ENCODE data around the gene ZNF227. TPM values are rescaled to one million over a fixed set of nuclear protein-coding genes. Genes with fewer than 3 reads are reported as not detected.

ZNF227 gene
- polyA plus RNA-seq, 1 donor (not counting 4 experiments of a cell fraction or from before 2014, with no cell fraction given) = 7.7 TPM

DNA sequence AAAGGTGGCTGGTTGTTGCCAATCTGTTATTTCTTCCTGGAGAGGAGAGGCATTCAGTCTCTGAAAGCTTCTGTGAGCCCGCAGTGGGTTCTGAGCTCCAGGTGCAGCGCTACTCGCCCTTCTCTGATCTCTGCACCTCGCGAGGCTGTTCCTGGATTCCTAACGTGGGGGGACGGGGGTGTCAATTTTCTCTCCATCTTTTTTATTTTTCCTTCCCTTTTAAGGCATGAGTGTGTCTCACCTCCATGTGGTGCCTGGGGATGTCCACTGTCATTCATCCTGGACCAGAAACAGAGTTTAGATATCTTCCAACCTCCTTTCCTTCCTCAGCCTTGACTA lies 48.0 kb downstream of the ZNF227 start:
- TF ChIP-seq EZH2 (IDR thresholded peaks at IDR 0.05; ENCODE audit: low read length) (no peak), CTCF (optimal IDR thresholded peaks at IDR 0.05 in 1 of 3, IDR thresholded peaks at IDR 0.05 in 1 of 3, conservative IDR thresholded peaks at IDR 0.05 in 1 of 3; ENCODE audit: extremely low read depth in 1 of 3, insufficient read depth in 2 of 3, low read length in 3 of 3) (no peak)
- no peak for FAIRE-seq
- no peaks in the 10 kb centered on the region for H3K9me3 ChIP-seq (ENCODE audit: control insufficient read depth, low read depth, low read length)
- H3K9ac ChIP-seq (ENCODE audit: control insufficient read depth, extremely low read depth, insufficient read depth, low read length) = peak overlapping the region; percentile 56
- H3K36me3 ChIP-seq (ENCODE audit: control insufficient read depth in 2 of 2, extremely low read depth in 1 of 2, insufficient read depth in 2 of 2, low read length in 2 of 2) = no peaks in the 10 kb centered on the region
- peak overlapping the region; percentile 55 for H3K27ac ChIP-seq (ENCODE audit: control insufficient read depth, insufficient read depth, low read length)
- peak overlapping the region; percentile 89 for H2AFZ ChIP-seq (ENCODE audit: control insufficient read depth, low read length)
- no peaks in the 10 kb centered on the region for H4K20me1 ChIP-seq (ENCODE audit: control insufficient read depth, extremely low read depth, insufficient read depth, low read length)
- no peaks in the 10 kb centered on the region for H3K79me2 ChIP-seq (ENCODE audit: control insufficient read depth, insufficient read depth, low read length)
- H3K27me3 ChIP-seq (ENCODE audit: control insufficient read depth, extremely low read depth, insufficient read depth, low read length) = no peaks in the 10 kb centered on the region
- H3K4me1 ChIP-seq (ENCODE audit: control insufficient read depth, extremely low read depth, insufficient read depth, low read length) = peaks cover 6% of the 10 kb centered on the region
- H3K4me3 ChIP-seq (ENCODE audit: control insufficient read depth in 2 of 3, extremely low read depth in 1 of 3, insufficient read depth in 2 of 3, low read depth in 1 of 3, low read length in 3 of 3) = peak overlapping the region; percentile 22 to 66 (median 64)
- peak overlapping the region; percentile 96 for H3K4me2 ChIP-seq (ENCODE audit: control insufficient read depth, extremely low read depth, insufficient read depth, low read depth, low read length)
- dilution Hi-C loops (cut with MboI; ENCODE audit: extremely low pct_ligation_motif_present, low sequenced_read_pairs) = no loop called here
- no peaks in the 10 kb centered on the region for H3K9me1 ChIP-seq (ENCODE audit: control insufficient read depth, extremely low read depth, insufficient read depth, low read length)
- DNase-seq (ENCODE audit: low read depth, low spot score) = no peak

- Histone ChIP-seq H3K9me1 (ENCODE audit: control insufficient read depth, extremely low read depth, insufficient read depth, low read length) (no peaks in the 10 kb centered on the region), H3K4me3 (ENCODE audit: control insufficient read depth in 2 of 3, extremely low read depth in 1 of 3, insufficient read depth in 2 of 3, low read depth in 1 of 3, low read length in 3 of 3) (peak overlapping the region in 1 of 3 experiments; percentile 66), H3K36me3 (ENCODE audit: control insufficient read depth in 2 of 2, extremely low read depth in 1 of 2, insufficient read depth in 2 of 2, low read length in 2 of 2) (no peaks in the 10 kb centered on the region), H4K20me1 (ENCODE audit: control insufficient read depth, extremely low read depth, insufficient read depth, low read length) (no peaks in the 10 kb centered on the region), H2AFZ (ENCODE audit: control insufficient read depth, low read length) (no peak overlapping the region), H3K4me1 (ENCODE audit: control insufficient read depth, extremely low read depth, insufficient read depth, low read length) (peaks cover 6% of the 10 kb centered on the region), H3K4me2 (ENCODE audit: control insufficient read depth, extremely low read depth, insufficient read depth, low read depth, low read length) (peak overlapping the region; percentile 96), H3K9me3 (ENCODE audit: control insufficient read depth, low read depth, low read length) (no peaks in the 10 kb centered on the region), H3K27me3 (ENCODE audit: control insufficient read depth, extremely low read depth, insufficient read depth, low read length) (no peaks in the 10 kb centered on the region), H3K9ac (ENCODE audit: control insufficient read depth, extremely low read depth, insufficient read depth, low read length) (no peak overlapping the region), H3K79me2 (ENCODE audit: control insufficient read depth, insufficient read depth, low read length) (no peaks in the 10 kb centered on the region), H3K27ac (ENCODE audit: control insufficient read depth, insufficient read depth, low read length) (no peak overlapping the region)
- FAIRE-seq = no peak
- dilution Hi-C loops (cut with MboI; ENCODE audit: extremely low pct_ligation_motif_present, low sequenced_read_pairs) = no loop called here
- TF ChIP-seq EZH2 (IDR thresholded peaks at IDR 0.05; ENCODE audit: low read length) (no peak), CTCF (optimal IDR thresholded peaks at IDR 0.05 in 1 of 3, IDR thresholded peaks at IDR 0.05 in 1 of 3, conservative IDR thresholded peaks at IDR 0.05 in 1 of 3; ENCODE audit: extremely low read depth in 1 of 3, insufficient read depth in 2 of 3, low read length in 3 of 3) (no peak)
- DNase-seq (ENCODE audit: low read depth, low spot score) = no peak
These were observed 48.5 kb downstream of the ZNF227 start for GRCh38 chr19:44260695-44261446.

Measured in keratinocyte (primary cell).